Stimulated activated CD4-positive, alpha-beta T cell treated with anti-CD3 and anti-CD28 coated beads, Interleukin-15, amount 100 ng/mL, for 1 hour (primary cell): ENCODE data around the gene RAB15.
"Not testable (repeated sequence)": the region's sequence is repeated elsewhere in the genome, so short reads cannot be mapped to it uniquely, and the experiment has no call there.

Experiments
- DNase-seq, 2 donors: peaks; one replicate each; pipeline ENCODE4 v3.0.0-alpha.2; 2020; ENCODE audit warnings: low read depth in 1 of 2, low spot score in 1 of 2

Gene RAB15

DNA sequence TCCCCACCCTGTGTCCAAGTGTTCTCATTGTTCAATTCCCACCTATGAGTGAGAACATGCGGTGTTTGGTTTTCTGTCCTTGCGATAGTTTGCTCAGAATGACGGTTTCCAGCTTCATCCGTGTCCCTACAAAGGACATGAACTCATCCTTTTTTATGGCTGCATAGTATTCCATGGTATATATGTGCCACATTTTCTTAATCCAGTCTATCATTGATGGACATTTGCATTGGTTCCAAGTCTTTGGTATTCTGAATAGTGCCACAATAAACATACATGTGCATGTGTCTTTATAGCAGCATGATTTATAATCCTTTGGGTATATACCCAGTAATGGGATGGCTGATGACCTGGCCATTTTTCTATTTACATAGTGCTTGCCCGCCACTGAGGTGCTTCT lies 58.7 kb downstream of the RAB15 start:
- DNase-seq, result not testable (repeated sequence)

GRCh38 chr14:64912261-64912660 lies 59.9 kb downstream of the RAB15 start:
- DNase-seq, result no peak

DNA sequence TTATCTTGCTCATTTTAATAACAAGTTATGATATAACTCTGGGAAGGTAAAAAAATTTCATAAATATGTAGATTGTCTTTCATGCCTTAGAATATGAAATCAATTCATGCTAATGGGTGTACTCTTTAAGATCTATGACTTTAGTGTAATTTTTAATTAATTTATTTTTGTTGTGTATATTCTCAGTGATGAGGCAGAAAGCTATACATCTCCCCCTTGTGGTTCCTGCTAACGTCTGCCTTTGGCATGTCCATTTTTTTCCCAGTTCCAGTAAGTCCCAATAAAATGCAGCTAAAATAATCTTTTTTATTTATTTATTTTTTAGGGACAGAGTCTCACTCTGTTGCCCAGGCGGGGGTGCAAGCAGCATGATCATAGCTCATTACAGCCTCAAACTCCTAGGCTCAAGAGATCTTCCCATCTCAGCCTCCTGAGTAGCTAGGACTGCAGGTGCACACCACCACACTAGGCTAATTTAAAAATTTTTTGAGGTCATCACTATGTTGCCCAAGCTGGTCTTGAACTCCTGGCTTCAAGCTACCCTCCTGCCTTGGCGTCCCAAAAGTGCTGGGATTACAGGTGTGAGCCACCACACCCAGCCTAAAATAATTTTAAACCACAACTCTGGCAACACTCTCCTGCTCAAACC lies 61.2 kb downstream of the RAB15 start:
- DNase-seq, result no peak

- no peak for DNase-seq
Observed at GRCh38 chr14:64906022-64906421, 66.1 kb downstream of the RAB15 start.

GRCh38 chr14:64899958-64900357 lies 72.2 kb downstream of the RAB15 start:
- DNase-seq, result no peak
